Adipocyte (in vitro differentiated cells): ENCODE measurements around the gene SYTL5.

Source experiments
- DNase-seq: peaks from one replicate; pipeline ENCODE4 v3.0.0-alpha.2; 2015; ENCODE audit warnings: low read depth
- H3K27me3 ChIP-seq: replicated peaks from 2 replicates; pipeline ENCODE4 v1.7.0; 2013; ENCODE audit warnings: mild to moderate bottlenecking, low read length, moderate library complexity; ENCODE audit not compliant: control insufficient read depth, insufficient read depth
- H3K36me3 ChIP-seq: 2 replicates; pipeline ENCODE4 v1.7.0; 2013; ENCODE audit warnings: low read length, mild to moderate bottlenecking, moderate library complexity; ENCODE audit not compliant: control insufficient read depth, insufficient read depth, severe bottlenecking
- H3K4me1 ChIP-seq: 2 replicates; pipeline ENCODE4 v1.7.0; 2013; ENCODE audit warnings: mild to moderate bottlenecking, low read length, moderate library complexity; ENCODE audit not compliant: control insufficient read depth, insufficient read depth
- H3K4me3 ChIP-seq: 2 replicates; pipeline ENCODE4 v1.7.0; 2013; ENCODE audit warnings: mild to moderate bottlenecking, low read length, moderate library complexity
- H3K9ac ChIP-seq: 2 replicates; pipeline ENCODE4 v1.7.0; 2013; ENCODE audit warnings: mild to moderate bottlenecking, low read length, moderate library complexity
- H3K9me3 ChIP-seq: 2 replicates; pipeline ENCODE4 v1.7.0; 2013; ENCODE audit warnings: mild to moderate bottlenecking, low read length, moderate library complexity; ENCODE audit not compliant: control insufficient read depth

SYTL5 gene

GRCh38 chrX:38110231-38110630 lies 103.9 kb downstream of the SYTL5 start:
- DNase-seq: no peak
- H3K9ac ChIP-seq: no peak overlapping the region
- H3K9me3 ChIP-seq: no peaks in the 10 kb centered on the region
- no peaks in the 10 kb centered on the region for H3K36me3 ChIP-seq
- no peak overlapping the region for H3K4me3 ChIP-seq
- H3K4me1 ChIP-seq: peaks cover 8% of the 10 kb centered on the region
- H3K27me3 ChIP-seq: peaks cover 6% of the 10 kb centered on the region

GRCh38 chrX:38111196-38111595 lies 104.8 kb downstream of the SYTL5 start:
- Histone ChIP-seq H3K36me3 (no peaks in the 10 kb centered on the region), H3K4me1 (peaks cover 8% of the 10 kb centered on the region), H3K9me3 (no peaks in the 10 kb centered on the region), H3K9ac (no peak overlapping the region), H3K27me3 (peaks cover 3% of the 10 kb centered on the region), H3K4me3 (no peak overlapping the region)
- DNase-seq: no peak

- no peak overlapping the region for H3K9ac ChIP-seq
- no peak for DNase-seq
- no peaks in the 10 kb centered on the region for H3K4me1 ChIP-seq
- no peaks in the 10 kb centered on the region for H3K36me3 ChIP-seq
- H3K4me3 ChIP-seq: no peak overlapping the region
- no peaks in the 10 kb centered on the region for H3K27me3 ChIP-seq
- no peaks in the 10 kb centered on the region for H3K9me3 ChIP-seq
Observed at GRCh38 chrX:38112566-38112965, 106.2 kb downstream of the SYTL5 start.

GRCh38 chrX:38116706-38117105 lies 110.4 kb downstream of the SYTL5 start:
- no peak for DNase-seq
- Histone ChIP-seq H3K4me3 (no peak overlapping the region), H3K36me3 (no peaks in the 10 kb centered on the region), H3K27me3 (no peaks in the 10 kb centered on the region), H3K4me1 (no peaks in the 10 kb centered on the region), H3K9ac (no peak overlapping the region), H3K9me3 (no peaks in the 10 kb centered on the region)

GRCh38 chrX:38117485-38117884 lies 111.1 kb downstream of the SYTL5 start:
- Histone ChIP-seq H3K9me3 (no peaks in the 10 kb centered on the region), H3K9ac (no peak overlapping the region)

GRCh38 chrX:38124000-38124399 lies 117.6 kb downstream of the SYTL5 start:
- Histone ChIP-seq H3K36me3 (no peaks in the 10 kb centered on the region), H3K27me3 (no peaks in the 10 kb centered on the region), H3K4me3 (no peak overlapping the region), H3K4me1 (no peaks in the 10 kb centered on the region), H3K9me3 (no peaks in the 10 kb centered on the region), H3K9ac (no peak overlapping the region)
- no peak for DNase-seq

More at GRCh38 chrX:38117485-38117884, 111.1 kb downstream of the SYTL5 start:
- no peaks in the 10 kb centered on the region for H3K4me1 ChIP-seq
- DNase-seq: no peak
- H3K4me3 ChIP-seq: no peak overlapping the region
- H3K27me3 ChIP-seq: no peaks in the 10 kb centered on the region
- H3K36me3 ChIP-seq: no peaks in the 10 kb centered on the region

- H3K36me3 ChIP-seq: no peaks in the 10 kb centered on the region
- H3K9me3 ChIP-seq: no peaks in the 10 kb centered on the region
- no peaks in the 10 kb centered on the region for H3K4me1 ChIP-seq
- DNase-seq: no peak
- H3K9ac ChIP-seq: no peak overlapping the region
- no peaks in the 10 kb centered on the region for H3K27me3 ChIP-seq
- no peak overlapping the region for H3K4me3 ChIP-seq
Observed at GRCh38 chrX:38126179-38126578, 119.8 kb downstream of the SYTL5 start.

- no peak for DNase-seq
- H3K9me3 ChIP-seq: no peaks in the 10 kb centered on the region
Observed at GRCh38 chrX:38127961-38128360, 121.6 kb downstream of the SYTL5 start.

GRCh38 chrX:38129366-38129765 lies 123.0 kb downstream of the SYTL5 start:
- H3K9me3 ChIP-seq: no peaks in the 10 kb centered on the region
- no peak overlapping the region for H3K4me3 ChIP-seq
- H3K4me1 ChIP-seq: no peaks in the 10 kb centered on the region
- no peaks in the 10 kb centered on the region for H3K36me3 ChIP-seq
- no peak overlapping the region for H3K9ac ChIP-seq
- H3K27me3 ChIP-seq: peaks cover 4% of the 10 kb centered on the region
- no peak for DNase-seq

More at GRCh38 chrX:38127961-38128360, 121.6 kb downstream of the SYTL5 start:
- Histone ChIP-seq H3K9ac (no peak overlapping the region), H3K4me3 (no peak overlapping the region), H3K4me1 (no peaks in the 10 kb centered on the region), H3K36me3 (no peaks in the 10 kb centered on the region), H3K27me3 (peaks cover 3% of the 10 kb centered on the region)

GRCh38 chrX:38138157-38138891 lies 132.0 kb downstream of the SYTL5 start:
- Histone ChIP-seq H3K9me3 (no peaks in the 10 kb centered on the region), H3K9ac (no peak overlapping the region), H3K4me1 (peaks cover 31% of the 10 kb centered on the region), H3K36me3 (no peaks in the 10 kb centered on the region), H3K27me3 (peaks cover 6% of the 10 kb centered on the region), H3K4me3 (no peak overlapping the region)
- no peak for DNase-seq

- Histone ChIP-seq H3K27me3 (peaks cover 6% of the 10 kb centered on the region), H3K9ac (no peak overlapping the region), H3K36me3 (no peaks in the 10 kb centered on the region), H3K9me3 (no peaks in the 10 kb centered on the region), H3K4me1 (peaks cover 37% of the 10 kb centered on the region), H3K4me3 (no peak overlapping the region)
- DNase-seq: no peak
Observed at GRCh38 chrX:38138900-38139299, 132.5 kb downstream of the SYTL5 start.

GRCh38 chrX:38142610-38143009 lies 136.3 kb downstream of the SYTL5 start:
- H3K4me3 ChIP-seq: no peak overlapping the region
- peak; percentile 78 for DNase-seq
- H3K9ac ChIP-seq: peak overlapping the region; percentile 67
- no peaks in the 10 kb centered on the region for H3K27me3 ChIP-seq
- H3K9me3 ChIP-seq: no peaks in the 10 kb centered on the region
- peaks cover 53% of the 10 kb centered on the region for H3K4me1 ChIP-seq
- peaks cover 2% of the 10 kb centered on the region for H3K36me3 ChIP-seq
